RWPE1 (cell line): ENCODE data around the gene ZC3H12D.
"Not testable (repeated sequence)": the region's sequence is repeated elsewhere in the genome, so short reads cannot be mapped to it uniquely, and the experiment has no call there.

Source experiments
- CTCF ChIA-PET: fragments of 350-600 bp; sonication (Branson Sonifier 250); formaldehyde crosslinking; extraction: SDS; loops from one replicate; lab custom pipeline; 2021; lab: Yijun Ruan, JAX
- POLR2A ChIA-PET: fragments of 400-600 bp; formaldehyde crosslinking; extraction: SDS; loops from one replicate; lab custom pipeline; 2020; ENCODE audit warnings: antibody characterized with exemption; ENCODE audit not compliant: low non-redundant PET; lab: Yijun Ruan, JAX
- DNase-seq: peaks from one replicate; pipeline ENCODE4 v3.0.0; 2012; ENCODE audit warnings: low spot score
- H3K27ac ChIP-seq: fragments of 450-650 bp; 2 replicates; pipeline ENCODE4 v1.5.1; 2017
- TF ChIP-seq, protein P1 (sequence below): fragments of 450-650 bp; conservative IDR thresholded peaks from 2 replicates; pipeline ENCODE4 v1.5.1; 2017; ENCODE audit warnings: low read depth, mild to moderate bottlenecking

The ZC3H12D gene

DNA sequence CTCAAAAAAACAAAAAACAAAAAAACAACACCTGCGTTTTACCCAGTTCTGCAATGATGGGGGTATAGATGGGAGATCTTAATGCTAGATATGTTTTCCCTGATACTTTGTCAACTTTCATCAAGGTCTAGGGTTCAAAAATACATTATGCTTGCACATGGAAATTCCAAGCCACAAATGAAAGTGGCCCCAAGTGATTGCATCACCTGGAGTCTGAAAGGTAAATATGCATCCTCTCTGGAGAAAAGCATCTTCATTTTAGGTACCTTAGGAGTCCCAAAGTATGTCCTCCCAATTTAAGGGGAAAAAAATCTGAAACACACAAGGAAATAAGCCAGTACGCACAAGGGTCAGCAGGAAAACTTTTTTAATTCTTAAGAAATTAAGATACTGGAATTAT is 12.6 kb upstream of the ZC3H12D start:
- no peak for DNase-seq
- POLR2A ChIA-PET: no interaction called here
- CTCF ChIA-PET: interaction anchor here (1.0 kb wide), 1 partner anchor 65 kb away, joined by 3 read pairs; no protein-coding TSS in a partner anchor
- no peak overlapping the region for H3K27ac ChIP-seq
- TF ChIP-seq, protein P1, sequence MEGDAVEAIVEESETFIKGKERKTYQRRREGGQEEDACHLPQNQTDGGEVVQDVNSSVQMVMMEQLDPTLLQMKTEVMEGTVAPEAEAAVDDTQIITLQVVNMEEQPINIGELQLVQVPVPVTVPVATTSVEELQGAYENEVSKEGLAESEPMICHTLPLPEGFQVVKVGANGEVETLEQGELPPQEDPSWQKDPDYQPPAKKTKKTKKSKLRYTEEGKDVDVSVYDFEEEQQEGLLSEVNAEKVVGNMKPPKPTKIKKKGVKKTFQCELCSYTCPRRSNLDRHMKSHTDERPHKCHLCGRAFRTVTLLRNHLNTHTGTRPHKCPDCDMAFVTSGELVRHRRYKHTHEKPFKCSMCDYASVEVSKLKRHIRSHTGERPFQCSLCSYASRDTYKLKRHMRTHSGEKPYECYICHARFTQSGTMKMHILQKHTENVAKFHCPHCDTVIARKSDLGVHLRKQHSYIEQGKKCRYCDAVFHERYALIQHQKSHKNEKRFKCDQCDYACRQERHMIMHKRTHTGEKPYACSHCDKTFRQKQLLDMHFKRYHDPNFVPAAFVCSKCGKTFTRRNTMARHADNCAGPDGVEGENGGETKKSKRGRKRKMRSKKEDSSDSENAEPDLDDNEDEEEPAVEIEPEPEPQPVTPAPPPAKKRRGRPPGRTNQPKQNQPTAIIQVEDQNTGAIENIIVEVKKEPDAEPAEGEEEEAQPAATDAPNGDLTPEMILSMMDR: no peak

DNA sequence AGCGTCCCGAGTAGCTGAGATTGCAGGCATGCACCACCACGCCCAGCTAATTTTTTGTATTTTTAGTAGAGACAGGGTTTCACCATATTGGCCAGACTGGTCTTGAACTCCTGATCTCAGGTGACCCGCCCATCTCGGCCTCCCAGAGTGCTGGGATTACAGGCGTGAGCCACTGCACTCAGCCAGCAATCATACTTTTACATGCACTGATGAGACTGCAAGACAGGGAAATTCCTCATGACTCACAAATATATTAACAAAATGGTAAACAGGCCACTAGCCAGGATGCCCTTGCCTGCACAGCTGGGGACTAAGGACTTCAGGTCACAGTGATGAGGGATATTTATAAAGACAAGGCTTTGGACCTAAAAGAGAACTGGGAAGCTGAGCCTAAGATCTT is 11.8 kb upstream of the ZC3H12D start:
- POLR2A ChIA-PET, DNase-seq, H3K27ac ChIP-seq: not testable (repeated sequence)
- CTCF ChIA-PET: interaction anchor here (1.0 kb wide), 1 partner anchor 64 kb away, joined by 3 read pairs; no protein-coding TSS in a partner anchor

DNA sequence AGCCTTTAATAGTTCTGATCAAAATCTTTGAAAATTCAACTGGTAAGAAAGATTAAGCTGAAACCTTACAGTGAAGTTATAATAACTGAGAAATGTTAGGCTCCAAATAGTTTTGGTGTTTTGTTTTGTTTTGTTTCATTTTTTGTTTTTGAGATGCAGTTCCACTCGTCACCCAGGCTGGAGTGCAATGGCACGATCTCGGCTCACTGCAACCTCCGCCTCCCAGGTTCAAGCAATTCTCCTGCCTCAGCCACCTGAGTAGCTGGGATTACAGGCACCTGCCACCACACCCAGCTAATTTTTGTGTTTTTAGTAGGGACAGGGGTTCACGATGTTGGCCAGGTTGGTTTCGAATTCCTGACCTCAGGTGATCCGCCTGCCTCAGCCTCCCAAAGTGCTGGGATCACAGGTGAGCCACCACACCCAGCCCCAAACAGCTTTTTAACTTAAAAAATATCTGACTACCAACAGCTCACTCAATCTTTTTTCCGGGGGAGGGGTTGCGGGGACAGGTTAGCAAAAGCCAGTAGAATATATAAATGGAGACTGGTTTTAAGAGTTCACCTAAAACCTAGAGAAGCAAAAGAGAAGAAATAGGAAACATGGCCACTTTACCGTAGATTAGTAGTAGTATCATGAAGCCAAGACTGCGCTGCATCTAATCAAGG is 10.7 kb upstream of the ZC3H12D start:
- POLR2A ChIA-PET, CTCF ChIA-PET, DNase-seq, H3K27ac ChIP-seq: not testable (repeated sequence)

DNA sequence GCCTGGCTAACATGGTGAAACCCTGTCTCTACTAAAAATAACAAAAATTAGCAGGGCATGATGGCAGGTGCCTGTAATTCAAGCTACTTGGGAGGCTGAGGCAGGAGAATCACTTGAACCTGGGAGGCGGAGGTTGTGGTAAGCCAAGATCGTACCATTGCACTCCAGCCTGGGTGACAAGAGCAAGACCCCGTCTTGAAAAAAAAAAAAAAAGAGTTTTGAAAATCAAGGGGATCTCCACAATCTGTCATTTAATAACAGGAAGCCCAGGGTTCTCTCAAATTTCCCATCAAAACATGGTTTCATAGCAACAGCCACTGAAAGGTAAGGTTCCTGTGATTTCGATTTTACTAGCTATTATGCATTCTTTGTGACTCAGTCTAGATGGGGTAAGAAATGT is 10.0 kb upstream of the ZC3H12D start:
- CTCF ChIA-PET, H3K27ac ChIP-seq, POLR2A ChIA-PET: not testable (repeated sequence)
- DNase-seq: peak; percentile 22

DNA sequence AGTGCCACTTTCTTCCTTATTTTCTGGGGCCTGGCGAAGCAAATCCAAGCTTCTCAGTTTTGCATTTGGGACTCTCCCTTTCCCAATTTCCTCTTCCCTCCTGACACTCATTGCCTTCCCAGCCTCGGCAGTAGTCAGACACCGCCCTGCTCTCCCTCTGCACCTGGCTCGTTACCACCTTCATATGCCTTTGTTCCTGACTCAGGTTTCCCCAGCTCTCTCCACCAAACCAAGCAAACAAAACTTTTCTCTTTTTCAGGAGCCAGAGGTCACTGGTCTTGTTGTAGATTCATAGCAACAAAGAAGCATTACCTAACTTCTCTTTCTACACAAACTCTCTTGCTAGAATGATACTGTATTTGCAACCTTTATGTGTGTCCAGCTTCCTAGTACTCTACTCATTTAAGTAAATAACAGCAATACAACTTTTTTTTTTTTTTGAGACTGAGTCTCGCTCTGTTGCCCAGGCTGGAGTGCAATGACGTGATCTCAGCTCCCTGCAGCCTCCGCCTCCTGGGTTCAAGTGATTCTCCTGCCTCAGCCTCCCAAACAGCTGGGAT is 9.0 kb upstream of the ZC3H12D start:
- H3K27ac ChIP-seq: no peak overlapping the region
- TF ChIP-seq, protein P1: no peak
- DNase-seq: no peak
- ChIA-PET CTCF (interaction anchor here (0.7 kb wide), 1 partner anchor 62 kb away, joined by 3 read pairs; no protein-coding TSS in a partner anchor), POLR2A (no interaction called here)

DNA sequence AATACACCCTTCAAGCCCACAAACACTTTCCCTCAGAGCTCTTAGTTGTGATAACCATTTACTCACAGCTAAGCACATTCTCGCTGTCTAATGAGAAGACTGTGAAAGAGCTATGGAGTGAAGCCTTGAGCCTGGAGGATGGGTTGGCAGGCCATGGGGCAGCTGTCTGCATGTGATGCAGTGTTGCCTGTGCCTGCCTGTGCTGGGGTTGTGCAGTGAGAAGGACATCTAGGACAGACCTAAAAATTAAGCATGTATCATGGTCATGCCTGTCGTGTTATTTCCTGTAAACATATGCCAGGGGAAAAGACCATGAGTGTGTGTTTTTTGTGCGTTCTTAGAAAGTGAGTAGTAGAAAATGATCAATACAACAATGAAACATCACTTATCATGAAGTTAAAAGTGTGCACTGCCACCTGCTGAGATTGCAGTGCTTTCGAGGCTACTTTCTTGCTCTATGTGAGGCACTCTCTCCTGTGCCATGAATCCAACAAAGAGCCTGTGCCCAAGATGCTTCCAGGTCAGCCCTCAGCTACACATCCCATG is 8.1 kb upstream of the ZC3H12D start:
- ChIA-PET CTCF (no interaction called here), POLR2A (no interaction called here)
- TF ChIP-seq, protein P1: no peak
- no peak overlapping the region for H3K27ac ChIP-seq
- DNase-seq: no peak

DNA sequence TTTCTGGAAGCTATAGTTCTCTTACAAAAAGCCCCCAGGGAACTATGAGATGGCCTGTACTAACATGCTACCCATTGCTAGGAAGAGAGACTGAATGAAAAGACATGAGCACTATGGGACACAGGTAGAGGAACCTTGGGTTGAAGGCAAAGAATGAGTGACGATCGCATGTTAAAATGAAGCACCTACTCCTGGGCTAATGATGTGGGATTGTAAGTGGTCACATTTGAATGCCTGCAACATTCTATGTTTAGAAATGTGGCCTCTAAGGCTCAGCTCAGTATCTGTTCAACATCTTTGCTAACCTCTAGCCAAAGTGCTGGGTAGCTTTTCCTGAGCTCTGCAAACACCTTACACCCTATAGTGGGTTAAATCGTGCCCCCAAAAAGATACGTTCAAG is 5.2 kb upstream of the ZC3H12D start:
- TF ChIP-seq, protein P1: no peak
- no peak overlapping the region for H3K27ac ChIP-seq
- POLR2A ChIA-PET: no interaction called here
- no peak for DNase-seq
- CTCF ChIA-PET: interaction anchor here (0.6 to 0.7 kb wide), 2 partner anchors 89 to 104 kb away, joined by 3 to 4 read pairs; no protein-coding TSS in a partner anchor

DNA sequence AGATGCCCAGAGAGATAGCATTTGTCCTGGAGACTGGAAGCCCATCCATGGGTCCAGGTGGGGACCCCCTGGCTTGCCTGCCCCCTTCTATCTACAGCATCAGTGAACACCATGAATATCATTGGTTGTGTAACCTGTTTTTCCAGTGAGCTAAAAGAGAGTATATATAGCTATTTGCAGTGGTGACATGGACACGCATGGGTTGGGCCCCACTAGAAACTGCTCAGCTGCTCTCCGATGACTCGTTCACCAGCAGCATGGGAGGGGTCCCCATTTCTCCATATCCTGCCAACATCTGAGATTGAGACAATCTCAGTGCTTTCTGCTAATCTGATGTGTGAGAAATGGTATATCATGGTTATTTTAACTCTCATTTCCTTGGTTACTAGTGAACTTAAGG is 4.0 kb upstream of the ZC3H12D start:
- ChIA-PET POLR2A (no interaction called here), CTCF (no interaction called here)
- no peak overlapping the region for H3K27ac ChIP-seq
- no peak for DNase-seq
- TF ChIP-seq, protein P1: no peak
